Endothelial cell of umbilical vein (primary cell): ENCODE results near the gene GSTP1.

ENCODE experiments used
- EZH2 ChIP-seq: IDR thresholded peaks from 2 replicates; pipeline ENCODE4 v1.6.1; 2012; ENCODE audit warnings: borderline replicate concordance, low read depth, mild to moderate bottlenecking, moderate library complexity, low read length, inconsistent platforms; ENCODE audit not compliant: severe bottlenecking
- FOS ChIP-seq: IDR thresholded peaks from 2 replicates; pipeline ENCODE4 v1.6.1; 2011; ENCODE audit warnings: mild to moderate bottlenecking, low read length, moderate library complexity, borderline replicate concordance; ENCODE audit not compliant: insufficient read depth
- GATA2 ChIP-seq: IDR thresholded peaks from 2 replicates; pipeline ENCODE4 v1.7.0; 2011; ENCODE audit warnings: low read depth, mild to moderate bottlenecking, moderate library complexity, mixed read lengths, low read length; ENCODE audit not compliant: insufficient read length, insufficient read depth
- JUN ChIP-seq: IDR thresholded peaks from 2 replicates; pipeline ENCODE4 v1.6.1; 2011; ENCODE audit warnings: borderline replicate concordance, low read depth; ENCODE audit not compliant: insufficient read length, insufficient read depth
- MYC ChIP-seq: IDR thresholded peaks from one replicate; pipeline ENCODE4 v1.6.1; 2011; ENCODE audit warnings: mild to moderate bottlenecking, low read depth, low read length
- POLR2A ChIP-seq: IDR thresholded peaks from 2 replicates; pipeline ENCODE4 v1.6.1; 2012; ENCODE audit warnings: low read depth, mild to moderate bottlenecking, control low read depth, low read length
- POLR2AphosphoS5 ChIP-seq: IDR thresholded peaks from 2 replicates; pipeline ENCODE4 v1.6.1; 2012; ENCODE audit warnings: low read depth, mild to moderate bottlenecking, control low read depth, low read length, moderate library complexity; ENCODE audit not compliant: insufficient read depth
- TF ChIP-seq, protein P1 (sequence below), 2 donors: IDR thresholded peaks; 1 replicate in 1 of 2; 2 replicates in 1 of 2; pipeline ENCODE4 v1.5.1; 2011; ENCODE audit warnings: low read length in 2 of 2, mild to moderate bottlenecking in 2 of 2, moderate library complexity in 2 of 2, control low read depth in 1 of 2, inconsistent platforms in 1 of 2, low read depth in 1 of 2; ENCODE audit not compliant: insufficient read depth in 1 of 2; ENCODE audit errors: extremely low read depth in 1 of 2
- TF ChIP-seq, protein P2 (sequence below): IDR thresholded peaks from 2 replicates; pipeline ENCODE4 v1.6.1; 2011; ENCODE audit not compliant: insufficient read depth, insufficient read length

DNA sequence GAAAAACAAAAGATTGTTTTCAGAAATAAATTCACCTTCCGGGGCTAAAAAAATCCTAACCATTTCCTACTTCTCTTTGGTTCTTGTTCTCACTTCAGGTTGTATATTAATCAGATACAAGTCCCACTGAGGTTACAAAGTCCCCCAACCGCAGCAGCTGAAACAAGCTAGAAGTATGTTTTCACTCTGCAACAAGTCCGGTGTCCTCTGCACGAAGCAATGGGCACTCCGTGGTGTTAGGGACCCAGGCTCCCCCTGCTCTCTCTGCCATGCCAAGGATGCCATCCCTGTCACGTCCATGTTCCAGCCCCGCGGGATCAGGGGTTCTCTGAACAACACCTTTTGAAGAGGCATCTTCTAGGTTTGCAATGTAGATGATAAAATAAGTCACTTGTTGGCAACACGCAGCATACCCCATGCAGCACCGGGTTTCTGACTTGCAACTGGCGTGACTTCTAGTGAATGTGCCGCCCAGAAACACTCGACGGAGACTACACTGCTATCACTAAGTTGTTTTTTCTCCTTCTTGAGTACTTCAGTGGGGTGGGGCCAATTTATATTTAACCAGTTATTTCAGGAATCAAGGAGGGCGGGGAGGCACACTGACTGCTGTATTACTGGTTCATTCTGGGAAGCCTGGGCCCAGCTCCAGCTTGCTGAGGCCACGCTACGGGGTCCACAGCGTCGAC is 25.4 kb upstream of the GSTP1 start:
- TF ChIP-seq, protein P1, sequence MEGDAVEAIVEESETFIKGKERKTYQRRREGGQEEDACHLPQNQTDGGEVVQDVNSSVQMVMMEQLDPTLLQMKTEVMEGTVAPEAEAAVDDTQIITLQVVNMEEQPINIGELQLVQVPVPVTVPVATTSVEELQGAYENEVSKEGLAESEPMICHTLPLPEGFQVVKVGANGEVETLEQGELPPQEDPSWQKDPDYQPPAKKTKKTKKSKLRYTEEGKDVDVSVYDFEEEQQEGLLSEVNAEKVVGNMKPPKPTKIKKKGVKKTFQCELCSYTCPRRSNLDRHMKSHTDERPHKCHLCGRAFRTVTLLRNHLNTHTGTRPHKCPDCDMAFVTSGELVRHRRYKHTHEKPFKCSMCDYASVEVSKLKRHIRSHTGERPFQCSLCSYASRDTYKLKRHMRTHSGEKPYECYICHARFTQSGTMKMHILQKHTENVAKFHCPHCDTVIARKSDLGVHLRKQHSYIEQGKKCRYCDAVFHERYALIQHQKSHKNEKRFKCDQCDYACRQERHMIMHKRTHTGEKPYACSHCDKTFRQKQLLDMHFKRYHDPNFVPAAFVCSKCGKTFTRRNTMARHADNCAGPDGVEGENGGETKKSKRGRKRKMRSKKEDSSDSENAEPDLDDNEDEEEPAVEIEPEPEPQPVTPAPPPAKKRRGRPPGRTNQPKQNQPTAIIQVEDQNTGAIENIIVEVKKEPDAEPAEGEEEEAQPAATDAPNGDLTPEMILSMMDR (IDR thresholded peaks at IDR 0.05; ENCODE audit: extremely low read depth in 1 of 2, insufficient read depth in 1 of 2, low read depth in 1 of 2, low read length in 2 of 2), result no peak
- TF ChIP-seq MYC (no peak), POLR2AphosphoS5 (no peak), JUN (no peak), POLR2A (no peak), EZH2 (no peak), GATA2 (no peak), FOS (no peak)
- TF ChIP-seq, protein P2, sequence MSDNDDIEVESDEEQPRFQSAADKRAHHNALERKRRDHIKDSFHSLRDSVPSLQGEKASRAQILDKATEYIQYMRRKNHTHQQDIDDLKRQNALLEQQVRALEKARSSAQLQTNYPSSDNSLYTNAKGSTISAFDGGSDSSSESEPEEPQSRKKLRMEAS, result no peak
